ENCODE measurements around the gene AEBP1.
A peak's percentile ranks its signal among the peaks of the same experiment; 100 is the strongest.

AEBP1 gene

DNA sequence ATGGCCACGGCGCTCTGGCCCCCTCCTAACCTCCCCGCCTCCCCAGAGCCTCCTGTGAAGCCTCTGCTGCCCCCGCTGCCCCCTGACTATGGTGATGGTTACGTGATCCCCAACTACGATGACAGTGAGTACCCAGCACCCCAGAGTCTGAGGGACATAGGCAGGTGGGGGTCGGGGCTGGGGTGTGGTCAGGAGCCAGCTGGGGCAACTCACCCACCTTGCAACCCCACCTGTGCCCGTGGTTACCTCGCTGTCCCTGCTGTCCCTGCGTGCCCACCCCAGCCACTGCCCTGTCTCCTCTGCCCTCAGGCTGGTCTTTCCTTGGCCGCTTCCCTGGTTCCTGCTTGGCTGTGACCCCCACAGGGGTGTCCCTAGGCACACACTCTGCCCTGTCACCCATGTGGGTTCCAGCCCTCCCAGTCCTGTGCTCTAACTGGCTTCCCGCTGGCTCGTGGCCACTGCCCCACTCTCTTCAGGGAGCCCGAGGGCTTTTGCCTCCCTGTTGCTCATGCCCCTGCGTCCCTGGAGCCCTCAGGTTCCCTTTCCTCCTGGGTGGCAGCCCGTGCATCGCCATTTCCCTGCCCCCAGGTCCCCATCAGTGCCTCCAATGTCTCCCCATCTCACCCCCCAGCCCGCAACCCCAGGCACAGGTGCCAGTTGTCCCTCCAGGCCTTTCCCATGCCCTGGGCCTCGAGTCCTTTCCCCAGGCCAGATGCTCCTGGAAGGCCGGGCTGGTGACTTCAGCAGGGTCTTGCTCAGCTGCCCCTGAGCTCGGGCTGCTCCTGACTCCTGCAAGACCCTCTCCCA is 4.0 kb downstream of the AEBP1 start:
- Histone ChIP-seq H3K4me3 (peak overlapping the region; percentile 52 to 58), H3K27ac (peak overlapping the region; percentile 98 to 100)
- intact Hi-C loops (cut with DNase I; ENCODE audit: low total_unique reads), result no loop called here

DNA sequence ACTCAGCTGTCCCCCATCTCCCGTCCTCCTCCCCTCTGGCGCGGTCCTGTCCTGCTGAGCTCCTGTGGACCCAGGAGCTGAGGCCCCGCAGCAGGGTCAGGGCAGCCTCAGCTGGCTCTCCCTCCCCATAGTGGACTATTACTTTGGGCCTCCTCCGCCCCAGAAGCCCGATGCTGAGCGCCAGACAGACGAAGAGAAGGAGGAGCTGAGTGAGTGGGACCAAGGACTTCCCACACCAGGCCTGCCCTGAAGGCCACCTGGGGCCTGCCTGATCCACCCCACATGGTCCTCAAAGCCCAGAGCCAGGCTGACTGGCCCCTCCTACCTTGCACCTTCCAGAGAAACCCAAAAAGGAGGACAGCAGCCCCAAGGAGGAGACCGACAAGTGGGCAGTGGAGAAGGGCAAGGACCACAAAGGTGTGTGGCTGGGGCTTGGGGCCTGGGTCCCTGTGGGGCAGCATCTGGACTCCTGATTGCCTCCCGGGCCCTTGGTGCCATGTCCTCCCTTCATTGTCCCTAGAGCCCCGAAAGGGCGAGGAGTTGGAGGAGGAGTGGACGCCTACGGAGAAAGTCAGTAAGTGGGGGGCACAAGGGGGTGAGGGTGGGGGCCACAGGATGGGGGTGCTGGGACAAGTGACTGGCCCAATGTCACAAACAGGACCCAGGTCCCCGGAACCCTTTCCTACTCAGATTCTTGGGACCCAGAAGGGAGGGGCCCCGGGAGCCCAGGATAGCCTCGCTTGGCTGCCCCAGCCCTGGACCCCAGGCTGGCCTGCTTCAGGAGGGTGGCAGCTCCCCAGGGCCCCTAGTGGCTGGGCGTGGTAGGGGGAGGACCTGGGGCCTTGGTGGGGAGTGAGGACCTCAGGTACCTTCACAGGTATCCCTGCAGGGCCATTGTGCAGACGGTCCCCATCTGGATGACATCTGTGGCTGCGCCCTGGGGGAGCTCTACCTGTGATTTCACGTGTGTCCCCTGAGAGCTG is 4.9 kb downstream of the AEBP1 start:
- peak overlapping the region; percentile 98 to 100 for H3K27ac ChIP-seq
- TF ChIP-seq, protein P1, sequence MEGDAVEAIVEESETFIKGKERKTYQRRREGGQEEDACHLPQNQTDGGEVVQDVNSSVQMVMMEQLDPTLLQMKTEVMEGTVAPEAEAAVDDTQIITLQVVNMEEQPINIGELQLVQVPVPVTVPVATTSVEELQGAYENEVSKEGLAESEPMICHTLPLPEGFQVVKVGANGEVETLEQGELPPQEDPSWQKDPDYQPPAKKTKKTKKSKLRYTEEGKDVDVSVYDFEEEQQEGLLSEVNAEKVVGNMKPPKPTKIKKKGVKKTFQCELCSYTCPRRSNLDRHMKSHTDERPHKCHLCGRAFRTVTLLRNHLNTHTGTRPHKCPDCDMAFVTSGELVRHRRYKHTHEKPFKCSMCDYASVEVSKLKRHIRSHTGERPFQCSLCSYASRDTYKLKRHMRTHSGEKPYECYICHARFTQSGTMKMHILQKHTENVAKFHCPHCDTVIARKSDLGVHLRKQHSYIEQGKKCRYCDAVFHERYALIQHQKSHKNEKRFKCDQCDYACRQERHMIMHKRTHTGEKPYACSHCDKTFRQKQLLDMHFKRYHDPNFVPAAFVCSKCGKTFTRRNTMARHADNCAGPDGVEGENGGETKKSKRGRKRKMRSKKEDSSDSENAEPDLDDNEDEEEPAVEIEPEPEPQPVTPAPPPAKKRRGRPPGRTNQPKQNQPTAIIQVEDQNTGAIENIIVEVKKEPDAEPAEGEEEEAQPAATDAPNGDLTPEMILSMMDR (IDR thresholded peaks at IDR 0.05), result no peak
- intact Hi-C loops (cut with DNase I; ENCODE audit: low total_unique reads), result no loop called here
- H3K4me3 ChIP-seq, result peak overlapping the region in 1 of 2 donors; percentile 58
- no peak for DNase-seq
- peaks cover 25 to 75% (median 72%) of the 10 kb centered on the region in 3 donors for H3K36me3 ChIP-seq
- H3K27me3 ChIP-seq, result no peaks in the 10 kb centered on the region
- H3K4me1 ChIP-seq, result peaks cover 12 to 92% (median 76%) of the 10 kb centered on the region in 4 donors
- H3K9me3 ChIP-seq, result no peaks in the 10 kb centered on the region

More for the DNA sequence above, 4.0 kb downstream of the AEBP1 start:
- H3K4me1 ChIP-seq, result peaks cover 12 to 100% (median 84%) of the 10 kb centered on the region in 4 donors
- H3K9me3 ChIP-seq, result no peaks in the 10 kb centered on the region
- peaks cover 25 to 66% (median 63%) of the 10 kb centered on the region in 3 donors for H3K36me3 ChIP-seq
- DNase-seq, result no peak
- H3K27me3 ChIP-seq, result no peaks in the 10 kb centered on the region
- TF ChIP-seq, protein P1 (IDR thresholded peaks at IDR 0.05), result no peak

DNA sequence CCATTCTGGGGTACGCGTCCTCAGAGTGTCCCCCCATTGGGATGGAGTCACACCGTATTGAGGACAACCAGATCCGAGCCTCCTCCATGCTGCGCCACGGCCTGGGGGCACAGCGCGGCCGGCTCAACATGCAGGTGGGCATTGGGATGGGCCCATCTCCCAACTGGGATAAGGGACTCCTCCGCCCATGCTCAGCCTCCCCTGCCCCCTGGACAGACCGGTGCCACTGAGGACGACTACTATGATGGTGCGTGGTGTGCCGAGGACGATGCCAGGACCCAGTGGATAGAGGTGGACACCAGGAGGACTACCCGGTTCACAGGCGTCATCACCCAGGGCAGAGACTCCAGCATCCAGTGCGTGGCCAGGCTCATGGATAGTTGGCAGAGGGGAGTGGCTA is 5.8 kb downstream of the AEBP1 start:
- intact Hi-C loops (cut with DNase I; ENCODE audit: low total_unique reads), result no loop called here
- H3K36me3 ChIP-seq, result peaks cover 31 to 82% (median 81%) of the 10 kb centered on the region in 3 donors
- peaks cover 12 to 91% (median 85%) of the 10 kb centered on the region in 4 donors for H3K4me1 ChIP-seq
- DNase-seq, result no peak
- TF ChIP-seq, protein P1 (IDR thresholded peaks at IDR 0.05), result no peak
- peak overlapping the region; percentile 98 to 100 for H3K27ac ChIP-seq
- H3K27me3 ChIP-seq, result no peaks in the 10 kb centered on the region
- no peak overlapping the region for H3K4me3 ChIP-seq
- H3K9me3 ChIP-seq, result no peaks in the 10 kb centered on the region

DNA sequence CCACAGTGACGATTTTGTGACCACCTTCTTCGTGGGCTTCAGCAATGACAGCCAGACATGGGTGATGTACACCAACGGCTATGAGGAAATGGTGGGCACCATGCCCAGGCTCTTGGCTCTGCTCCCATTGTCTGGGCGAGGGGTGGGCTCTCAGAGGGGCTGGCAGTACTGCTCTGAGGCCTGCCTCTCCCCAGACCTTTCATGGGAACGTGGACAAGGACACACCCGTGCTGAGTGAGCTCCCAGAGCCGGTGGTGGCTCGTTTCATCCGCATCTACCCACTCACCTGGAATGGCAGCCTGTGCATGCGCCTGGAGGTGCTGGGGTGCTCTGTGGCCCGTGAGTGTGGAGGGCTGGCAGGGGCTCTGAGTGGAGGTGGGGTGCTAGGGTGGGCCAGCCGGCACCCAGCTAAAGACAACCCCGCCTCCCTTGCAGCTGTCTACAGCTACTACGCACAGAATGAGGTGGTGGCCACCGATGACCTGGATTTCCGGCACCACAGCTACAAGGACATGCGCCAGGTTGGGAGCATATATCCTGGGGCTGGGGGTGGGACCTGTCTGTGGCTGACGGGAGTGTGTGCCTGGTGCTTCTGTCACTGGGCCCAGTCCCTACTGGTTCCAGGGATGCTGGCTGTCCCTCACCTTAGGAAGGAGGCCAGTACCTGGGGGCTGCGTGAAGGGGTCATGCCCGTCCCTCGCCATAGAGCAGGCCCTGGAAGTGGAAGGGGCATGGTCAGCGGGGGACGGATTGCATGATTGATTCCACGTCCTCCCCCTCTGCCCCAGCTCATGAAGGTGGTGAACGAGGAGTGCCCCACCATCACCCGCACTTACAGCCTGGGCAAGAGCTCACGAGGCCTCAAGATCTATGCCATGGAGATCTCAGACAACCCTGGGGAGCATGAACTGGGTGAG is 6.8 kb downstream of the AEBP1 start:
- H3K4me1 ChIP-seq, result peaks cover 10 to 86% (median 83%) of the 10 kb centered on the region in 4 donors
- no peak overlapping the region for H3K4me3 ChIP-seq
- no peaks in the 10 kb centered on the region for H3K27me3 ChIP-seq
- intact Hi-C loops (cut with DNase I; ENCODE audit: low total_unique reads), result no loop called here
- DNase-seq, result peak in 1 of 2 donors; percentile 76
- no peaks in the 10 kb centered on the region for H3K9me3 ChIP-seq
- peak overlapping the region; percentile 98 to 100 for H3K27ac ChIP-seq
- peaks cover 31 to 91% (median 82%) of the 10 kb centered on the region in 3 donors for H3K36me3 ChIP-seq
- TF ChIP-seq, protein P1 (IDR thresholded peaks at IDR 0.05), result no peak
